NCI-H1105 (cell line): ENCODE results near the gene CYP11A1.
"Not testable (repeated sequence)": the region's sequence is repeated elsewhere in the genome, so short reads cannot be mapped to it uniquely, and the experiment has no call there.

Experiments
- DNase-seq: peaks from one replicate; lab custom pipeline; 2025; lab: John Stamatoyannopoulos, UW

CYP11A1 gene

DNA sequence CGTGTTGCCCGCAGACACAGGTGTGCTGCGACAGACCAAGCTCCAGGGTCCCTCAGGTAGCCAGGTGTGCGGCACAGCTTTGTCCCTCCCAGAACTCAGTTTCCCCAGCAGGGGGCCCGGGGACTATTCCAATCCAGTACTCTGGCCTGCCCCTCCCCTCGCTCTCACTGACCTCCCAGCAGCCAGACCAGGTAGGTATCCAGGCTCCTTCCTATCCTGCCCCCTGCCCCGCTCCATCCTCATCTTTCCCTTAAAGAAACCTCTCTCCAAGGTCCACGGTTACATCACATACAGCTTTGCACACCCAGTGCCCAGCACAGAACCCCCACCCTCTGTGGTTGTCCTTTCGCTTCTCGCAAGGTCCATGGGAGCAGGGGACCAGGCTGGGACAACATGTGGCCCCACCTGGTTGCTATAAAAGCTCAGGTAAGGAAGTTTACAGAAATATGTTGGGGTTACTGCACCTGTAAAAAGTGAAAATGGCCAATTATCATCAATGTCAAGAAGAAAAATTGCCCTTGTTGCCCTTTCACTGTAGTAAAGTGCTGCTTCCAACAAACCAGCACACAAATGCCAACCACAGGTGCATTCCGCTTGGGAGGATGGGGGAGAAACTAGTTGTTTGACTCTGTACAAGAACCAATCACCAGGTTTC, 7.3 kb upstream of the CYP11A1 start:
- no peak for DNase-seq

- peak; percentile 76 for DNase-seq
These were observed 6.5 kb upstream of the CYP11A1 start for GRCh38 chr15:74373731-74374647.

DNA sequence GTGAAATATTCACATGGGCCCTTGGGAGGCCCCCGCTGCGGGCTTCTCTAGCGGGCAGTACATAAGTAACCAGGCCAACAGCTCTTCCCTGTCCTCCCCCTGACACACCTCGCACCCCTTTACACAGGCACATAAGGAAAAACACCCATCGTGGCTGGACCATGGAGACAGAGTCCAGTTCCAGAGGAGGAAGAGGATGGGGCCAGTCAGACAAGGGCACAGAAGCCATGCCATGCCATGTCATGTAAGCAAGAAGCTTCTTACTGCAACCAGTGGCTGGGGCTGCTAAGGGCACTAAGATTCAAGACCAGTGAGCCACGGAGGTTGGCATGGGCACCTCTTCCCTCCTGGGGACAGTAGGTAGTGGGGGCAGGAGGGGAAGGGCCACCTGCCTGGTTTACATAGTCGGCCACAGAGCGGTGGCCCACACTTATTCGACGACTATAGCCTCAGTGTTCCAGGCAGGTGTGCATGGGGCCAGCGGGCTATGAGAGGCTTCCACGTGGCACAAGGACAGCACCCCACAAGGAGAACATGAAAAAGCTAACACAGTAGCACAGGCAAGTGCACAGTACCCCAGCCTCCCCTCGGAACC, 5.7 kb upstream of the CYP11A1 start:
- DNase-seq: no peak

- DNase-seq: no peak
These were observed 3.0 kb upstream of the CYP11A1 start for GRCh38 chr15:74370471-74370870.

DNA sequence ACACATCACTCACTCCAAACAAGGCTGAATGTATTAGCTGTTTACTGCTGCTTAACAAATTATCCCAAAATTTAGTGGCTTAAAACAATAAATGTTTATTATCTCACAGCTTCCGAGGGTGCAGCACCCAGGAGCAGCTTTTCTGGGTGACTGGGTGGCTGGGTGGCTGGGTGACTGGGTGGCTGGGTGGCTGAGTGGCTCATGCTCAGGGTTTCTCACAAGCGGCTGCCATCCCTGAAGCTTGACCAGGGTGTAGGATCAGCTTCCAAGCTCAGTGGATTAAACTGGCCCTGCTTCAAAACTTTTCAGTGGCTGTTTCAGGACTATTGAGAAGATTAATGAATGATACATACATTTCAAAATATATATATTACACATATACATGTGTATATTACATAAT, 2.3 kb upstream of the CYP11A1 start:
- no peak for DNase-seq

DNA sequence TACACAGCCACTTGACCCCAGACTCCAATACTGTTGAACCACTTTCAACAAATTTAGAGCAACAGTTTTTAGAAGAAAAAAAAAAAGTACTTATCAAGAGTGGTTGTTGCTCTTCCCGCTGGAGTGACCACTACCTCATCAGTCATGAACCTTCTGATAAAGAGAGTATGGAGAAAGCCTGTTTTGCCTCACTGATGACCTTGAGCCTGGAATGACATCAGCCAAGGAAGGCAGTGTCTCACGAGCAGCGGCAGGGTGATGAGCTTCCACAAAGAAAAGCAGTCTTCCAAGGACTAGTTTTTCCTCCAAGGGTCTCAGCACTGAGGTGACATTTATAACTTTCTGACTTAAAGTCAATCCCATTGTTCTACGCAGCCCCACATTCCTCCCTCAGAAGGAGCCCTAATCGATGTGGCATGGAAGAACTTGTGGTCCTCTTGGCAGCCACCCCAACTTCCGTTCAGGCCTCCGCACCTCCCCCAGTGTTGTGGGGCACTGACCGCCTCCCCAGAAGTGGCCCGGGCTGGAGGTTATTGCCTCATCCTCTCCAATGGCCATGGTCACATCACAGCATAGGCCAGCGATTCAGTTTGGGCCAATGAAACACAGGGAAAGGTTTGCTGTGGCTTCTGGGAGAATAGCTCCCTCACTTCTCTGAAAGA, 1.8 kb upstream of the CYP11A1 start:
- DNase-seq: no peak

GRCh38 chr15:74368121-74368520, 675 bp upstream of the CYP11A1 start:
- DNase-seq: no peak

GRCh38 chr15:74365598-74366445, 1.6 kb downstream of the CYP11A1 start:
- no peak for DNase-seq

GRCh38 chr15:74364936-74365597, 2.4 kb downstream of the CYP11A1 start:
- DNase-seq: no peak

GRCh38 chr15:74362482-74362881, 5.0 kb downstream of the CYP11A1 start:
- DNase-seq: no peak

DNA sequence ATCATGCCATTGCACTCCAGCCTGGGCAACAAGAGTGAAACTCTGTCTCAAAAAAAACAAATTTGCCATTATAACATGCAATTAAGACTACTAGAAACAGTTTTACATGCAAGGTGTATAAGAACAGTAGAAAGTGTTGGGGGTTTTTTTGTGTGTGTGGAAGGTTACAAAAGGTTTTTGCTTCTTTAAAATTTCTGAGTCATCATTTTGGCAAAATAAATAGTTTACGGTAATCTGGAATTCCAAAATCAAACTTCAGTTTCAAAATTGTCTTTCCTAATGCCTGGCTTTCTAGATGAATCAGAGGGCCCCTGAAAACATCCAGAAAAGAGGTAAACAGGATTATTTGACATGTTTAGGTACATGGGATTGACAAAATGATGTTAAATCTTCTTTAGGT, 6.6 kb downstream of the CYP11A1 start:
- DNase-seq: not testable (repeated sequence)

DNA sequence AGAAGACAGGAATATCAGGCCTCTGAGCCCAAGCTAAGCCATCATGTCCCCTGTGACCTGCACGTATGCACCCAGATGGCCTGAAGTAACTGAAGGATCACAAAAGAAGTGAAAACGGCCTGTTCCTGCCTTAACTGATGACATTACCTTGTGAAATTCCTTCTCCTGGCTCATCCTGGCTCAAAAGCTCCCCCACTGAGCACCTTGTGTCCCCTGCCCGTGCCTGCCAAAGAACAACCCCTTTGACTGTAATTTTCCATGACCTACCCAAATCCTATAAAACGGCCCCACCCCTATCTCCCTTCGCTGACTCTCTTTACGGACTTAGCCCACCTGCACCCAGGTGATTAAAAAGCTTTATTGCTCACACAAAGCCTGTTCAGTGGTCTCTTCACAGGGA, 8.1 kb downstream of the CYP11A1 start:
- DNase-seq: not testable (repeated sequence)

- not testable (repeated sequence) for DNase-seq
These were observed 9.9 kb downstream of the CYP11A1 start for GRCh38 chr15:74357514-74357913.

GRCh38 chr15:74356050-74356449, 11.4 kb downstream of the CYP11A1 start:
- DNase-seq: not testable (repeated sequence)

- not testable (repeated sequence) for DNase-seq
These were observed 13.5 kb downstream of the CYP11A1 start for GRCh38 chr15:74353992-74354391.

- DNase-seq: no peak
These were observed 15.0 kb downstream of the CYP11A1 start for GRCh38 chr15:74352393-74352910.

DNA sequence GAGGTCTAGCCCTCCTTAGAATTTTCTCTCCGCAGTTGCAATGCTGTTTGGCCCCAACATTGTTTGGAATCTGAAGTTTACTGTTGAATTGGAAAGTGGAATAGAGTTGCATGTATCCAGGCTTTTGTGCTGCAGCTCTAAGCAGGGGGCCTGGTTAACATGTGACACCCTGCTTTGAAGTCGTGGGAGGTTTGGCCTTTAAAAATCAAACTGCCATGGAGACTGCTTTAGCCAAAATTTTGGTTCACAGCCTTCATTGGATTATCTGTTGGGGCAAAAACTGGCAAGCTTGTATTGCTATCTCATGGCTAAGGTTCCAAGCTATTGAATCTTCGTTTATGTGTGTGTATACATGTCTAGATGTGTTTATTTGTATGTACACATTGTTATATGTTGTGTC, 15.8 kb downstream of the CYP11A1 start:
- DNase-seq: no peak

DNA sequence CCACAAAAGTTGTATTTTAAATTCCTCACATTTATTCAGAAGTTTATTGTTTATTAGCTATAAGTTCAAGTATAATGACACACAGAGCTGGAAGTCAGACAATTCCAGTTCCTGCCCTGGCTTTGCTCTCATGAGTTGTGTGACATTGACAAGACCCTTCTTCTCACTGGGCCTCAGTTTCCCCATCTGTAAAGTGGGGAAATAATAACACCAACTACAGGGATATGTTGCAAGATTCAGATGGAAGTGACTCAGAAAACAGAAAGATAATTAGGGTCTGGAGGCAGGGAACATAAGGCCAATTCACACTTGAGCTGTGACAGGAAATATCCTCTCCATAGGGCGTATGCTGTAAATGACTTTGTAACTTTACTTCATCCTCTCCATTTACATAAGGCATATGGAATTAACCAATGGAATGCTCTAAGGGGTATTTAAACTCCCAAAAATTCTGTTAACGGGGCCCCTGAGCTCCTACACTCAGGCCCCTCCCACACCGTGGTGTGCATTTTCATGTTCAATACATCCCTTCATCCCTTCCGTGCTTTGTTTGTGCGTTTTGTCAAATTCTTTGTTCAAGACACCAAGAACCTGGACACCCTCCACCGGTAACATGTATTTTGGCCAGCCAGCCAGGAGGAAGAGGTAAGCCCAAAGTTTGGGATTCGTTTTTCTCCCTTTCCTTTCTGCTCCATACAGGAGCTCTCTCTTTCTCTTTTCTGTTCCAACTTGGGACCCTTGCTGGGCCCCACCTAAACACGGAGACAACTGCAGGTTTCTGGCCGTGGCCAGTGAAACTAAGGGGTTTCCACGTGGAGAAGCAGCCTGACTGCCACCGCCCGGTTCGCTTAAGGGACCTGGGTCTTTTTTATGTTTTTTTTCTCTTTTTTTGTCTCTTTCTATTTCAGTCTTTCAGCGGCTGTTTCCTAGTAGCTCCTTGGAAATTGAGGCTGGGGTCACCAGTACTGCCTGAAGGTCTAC, 16.9 kb downstream of the CYP11A1 start:
- no peak for DNase-seq

- no peak for DNase-seq
These were observed 18.1 kb downstream of the CYP11A1 start for GRCh38 chr15:74349241-74349778.
